ENCODE measurements around the gene MINDY4.

The MINDY4 gene

DNA sequence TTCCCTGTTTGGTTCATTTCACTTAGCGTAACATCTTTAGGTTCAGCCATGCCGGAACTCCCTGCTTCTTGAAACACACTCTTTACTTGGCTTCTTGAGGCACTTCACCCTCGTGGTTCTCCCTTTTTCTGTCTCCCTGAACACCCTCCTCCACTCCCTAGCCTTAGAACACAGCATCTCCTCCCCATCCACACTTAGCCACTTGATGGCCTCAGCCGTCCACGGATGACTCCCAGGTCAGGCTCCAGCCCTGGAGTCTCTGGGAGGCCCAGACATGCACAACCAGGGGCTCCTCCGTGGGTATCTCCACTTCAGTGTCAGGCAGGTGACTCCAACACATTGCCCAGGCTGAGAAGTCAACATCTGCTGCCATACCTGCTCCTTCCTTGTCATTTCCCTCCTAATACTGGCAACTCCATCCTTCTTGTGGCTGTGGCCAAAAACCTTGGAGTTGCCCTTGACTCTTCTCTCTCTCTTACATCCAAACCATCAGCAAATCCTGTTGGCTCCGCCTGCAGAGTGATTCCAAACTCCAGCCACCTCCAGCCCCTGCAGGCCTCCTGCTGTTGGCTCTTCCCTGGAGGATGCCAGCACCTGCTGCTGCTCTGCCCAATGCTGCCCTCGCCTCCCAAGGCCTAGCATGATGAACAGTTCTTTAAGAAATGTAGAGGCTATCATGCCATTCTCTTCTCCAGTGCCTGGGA lies 27.7 kb upstream of the MINDY4 start:
- no peak for DNase-seq (ENCODE audit: low spot score)

DNA sequence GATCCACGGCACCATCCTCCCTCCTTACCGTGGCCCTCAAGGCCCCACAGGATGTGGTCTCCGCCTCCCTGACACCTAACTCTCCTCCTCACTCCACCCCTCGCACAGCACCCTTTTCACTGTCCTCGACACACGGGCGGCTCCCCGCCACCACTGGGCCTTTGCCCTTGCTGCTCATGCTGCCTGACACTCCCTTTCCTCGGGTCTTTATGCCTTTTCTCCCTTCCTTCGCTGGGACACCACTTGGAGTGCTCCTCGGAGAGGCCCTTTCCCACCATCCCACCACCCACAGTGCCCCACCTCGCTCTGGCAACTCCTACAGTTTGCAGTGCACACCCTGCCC lies 27.2 kb upstream of the MINDY4 start:
- DNase-seq (ENCODE audit: low spot score), result no peak

DNA sequence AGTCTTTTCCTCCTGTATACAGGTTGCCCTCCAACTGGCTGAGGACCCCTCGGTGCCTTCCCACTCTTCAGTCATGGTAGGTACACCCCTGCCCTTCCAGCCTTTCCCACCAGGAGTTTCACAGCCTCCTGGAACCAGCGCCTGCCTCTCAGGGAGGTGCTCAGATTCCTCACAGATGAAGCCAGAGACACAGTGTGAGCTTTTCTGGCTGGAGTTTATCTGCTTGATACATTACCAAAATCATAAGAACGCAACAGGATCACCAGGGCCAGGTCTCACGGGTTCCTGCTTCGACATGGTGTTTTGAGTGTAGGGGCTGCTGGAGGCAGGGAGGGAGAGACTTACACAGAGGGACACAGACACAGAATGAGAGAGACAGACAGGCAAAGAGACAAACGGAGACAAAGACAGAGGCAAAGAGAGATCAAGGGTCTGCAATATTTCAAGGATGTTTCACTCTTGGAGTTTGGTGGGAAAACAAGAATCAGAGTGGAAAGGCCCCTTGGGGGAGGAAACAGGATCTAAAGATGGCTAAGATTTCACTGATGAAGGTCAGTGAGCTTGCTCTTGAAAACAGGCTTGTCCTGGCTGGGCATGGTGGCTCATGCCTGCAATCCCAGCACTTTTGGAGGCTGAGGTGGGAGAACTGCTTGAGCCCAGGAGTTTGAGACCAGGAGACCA lies 25.8 kb upstream of the MINDY4 start:
- no peak for DNase-seq (ENCODE audit: low spot score)

DNA sequence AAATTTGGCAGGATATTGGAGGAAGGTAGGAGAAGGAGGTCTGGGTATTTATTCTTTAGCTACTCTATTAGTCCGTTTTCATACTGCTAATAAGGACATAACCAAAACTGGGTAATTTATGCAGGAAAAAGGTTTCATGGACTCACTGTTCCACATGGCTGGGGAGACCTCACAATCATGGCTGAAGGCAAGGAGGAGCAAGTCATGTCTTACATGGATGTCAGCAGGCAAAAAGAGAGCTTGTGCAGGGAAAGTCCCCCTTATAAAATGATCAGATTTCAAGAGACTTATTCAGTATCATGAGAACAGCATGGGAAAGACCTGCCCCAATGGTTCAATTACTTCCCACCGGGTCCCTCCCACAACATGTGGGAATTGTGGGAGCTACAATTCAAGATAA lies 21.2 kb upstream of the MINDY4 start:
- DNase-seq (ENCODE audit: low spot score), result no peak

DNA sequence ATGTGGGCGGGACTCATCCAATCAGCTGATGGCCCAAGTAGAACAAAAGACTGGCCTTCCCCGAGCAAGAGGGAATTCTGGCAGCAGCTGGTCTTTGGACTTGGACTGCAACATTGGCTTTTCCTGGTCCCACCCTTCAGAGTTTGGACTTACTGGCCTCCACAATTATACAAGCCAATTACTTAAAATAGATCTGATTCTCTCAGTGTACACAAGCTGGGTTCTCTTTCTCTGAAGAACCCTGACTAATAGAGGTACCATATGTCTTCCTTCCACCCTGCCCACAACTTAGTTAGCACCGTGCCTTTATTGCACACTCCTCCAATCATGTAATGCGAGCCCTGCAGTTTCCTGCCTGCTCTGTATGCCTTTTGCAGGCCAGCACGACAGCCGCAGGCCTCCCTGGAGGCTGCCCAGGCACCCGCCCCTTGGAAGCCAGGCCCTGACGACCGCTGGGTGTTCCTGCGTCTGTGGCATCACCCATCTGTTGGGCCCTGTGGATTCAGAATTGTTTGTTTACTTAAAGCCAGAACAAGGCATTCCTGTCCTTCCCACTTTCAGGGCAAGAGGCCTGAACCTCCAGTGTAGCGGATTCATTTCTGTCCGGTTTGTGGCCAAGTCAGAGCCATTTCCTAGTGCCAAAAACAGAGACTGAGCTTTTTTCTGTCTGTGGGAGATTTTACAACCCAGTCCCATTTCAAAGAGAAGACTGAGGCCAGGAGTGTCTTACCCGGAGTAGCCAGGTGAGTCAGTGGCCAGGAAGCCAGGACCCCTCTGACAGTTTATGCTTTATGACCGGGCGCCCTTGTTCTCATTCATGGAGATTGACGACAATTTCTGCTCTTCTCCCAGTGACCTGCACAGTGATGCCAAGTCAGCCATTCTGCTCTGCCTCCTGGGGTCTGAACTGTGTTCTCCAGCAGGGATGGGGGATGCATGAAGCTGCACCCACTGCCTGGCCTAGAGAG lies 20.2 kb upstream of the MINDY4 start:
- peak; percentile 45 for DNase-seq (ENCODE audit: low spot score)

DNA sequence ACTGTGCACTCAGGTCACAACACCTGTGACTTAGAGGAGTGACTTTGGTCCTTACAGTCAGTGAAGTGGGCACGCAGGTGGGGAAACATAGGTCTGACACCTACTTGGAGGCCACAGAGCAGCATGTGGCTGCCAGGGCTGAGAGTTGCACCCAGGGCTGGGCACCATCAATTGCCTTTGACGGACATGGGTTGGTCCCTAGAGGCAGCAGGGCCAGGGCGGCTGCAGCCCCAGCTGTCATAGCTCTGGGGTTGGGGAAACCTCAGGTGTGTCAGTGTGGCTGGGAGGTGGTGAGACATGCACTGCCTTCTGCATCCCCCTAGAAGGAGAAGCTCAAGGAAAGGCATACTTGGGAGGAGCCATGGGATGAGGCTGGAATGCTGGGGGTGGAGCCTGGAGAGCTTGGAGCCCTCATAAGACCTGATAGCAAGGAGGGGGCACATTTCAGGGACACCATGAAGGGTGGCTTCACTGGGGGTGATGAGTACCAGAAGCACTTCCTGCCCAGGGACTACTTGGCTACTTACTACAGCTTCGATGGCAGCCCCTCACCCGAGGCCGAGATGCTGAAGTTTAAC lies 19.4 kb upstream of the MINDY4 start, which contains the start of gene INMT:
Gene INMT (plus strand): TSS at position 440 of the 578 bp plus-strand sequence. CDS start 16 bp downstream, at position 456.
- DNase-seq (ENCODE audit: low spot score), result no peak

DNA sequence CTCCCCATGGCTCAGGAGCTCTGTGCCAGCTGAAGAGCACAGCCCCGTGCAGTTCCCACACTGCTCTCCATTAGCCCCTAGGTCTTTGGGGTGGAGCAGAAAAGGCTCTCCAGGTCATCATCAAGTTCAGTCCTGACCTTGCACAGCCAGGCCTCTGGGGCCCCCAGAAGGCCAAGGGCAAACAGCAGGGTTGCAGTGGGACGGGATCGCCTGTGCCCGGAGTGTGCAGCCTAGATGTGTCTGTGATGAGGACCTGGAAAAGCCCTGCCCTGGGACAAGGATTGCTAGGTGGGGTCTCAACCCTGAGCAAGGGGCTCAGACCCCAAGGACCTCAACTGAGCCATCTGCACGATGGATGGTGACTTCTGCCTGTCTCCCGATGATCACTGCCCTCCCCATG lies 18.7 kb upstream of the MINDY4 start:
- DNase-seq (ENCODE audit: low spot score), result no peak

DNA sequence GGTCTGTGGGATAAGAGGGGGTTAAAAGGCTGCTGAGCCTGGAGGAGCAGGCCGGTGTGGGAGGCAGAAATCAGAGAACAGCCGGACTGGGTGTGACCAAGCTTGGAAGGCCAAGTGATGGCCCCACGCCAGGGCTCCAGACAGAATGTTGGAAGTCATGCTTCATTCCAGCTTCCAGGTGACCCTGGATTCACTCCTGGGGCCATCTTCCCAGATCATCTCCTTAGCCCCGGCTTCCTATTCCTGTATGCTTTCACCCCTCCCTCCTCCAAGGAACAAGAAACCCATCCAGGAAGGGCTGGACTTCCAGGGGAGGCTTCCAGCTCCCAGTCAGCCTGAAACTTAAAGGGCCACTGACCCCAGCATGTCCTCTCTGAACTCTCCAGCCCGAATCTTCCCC lies 18.2 kb upstream of the MINDY4 start:
- DNase-seq (ENCODE audit: low spot score), result no peak

DNA sequence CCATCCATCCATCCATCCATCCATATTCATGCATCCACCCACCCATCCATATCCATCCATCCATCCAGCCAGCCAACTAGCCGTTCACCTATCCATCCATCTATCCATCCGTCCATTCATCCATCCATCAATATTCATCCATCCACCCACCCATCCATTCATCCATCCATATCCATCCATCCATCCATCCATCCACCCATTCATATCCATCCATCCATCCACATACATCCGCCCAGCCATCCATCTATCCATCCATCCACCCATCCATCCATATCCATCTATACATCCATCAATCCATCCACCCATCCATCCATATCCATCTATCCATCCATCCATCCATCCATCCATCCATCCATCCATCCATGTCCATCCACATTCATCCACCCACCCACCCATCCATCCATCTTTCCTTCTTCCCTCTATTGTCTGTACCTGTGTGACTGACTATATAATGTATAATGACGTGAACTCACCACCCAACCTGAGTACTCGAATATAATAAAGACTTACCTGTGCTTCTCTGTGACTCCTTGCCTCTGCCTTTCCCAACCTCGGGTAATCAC lies 16.8 kb upstream of the MINDY4 start:
- DNase-seq (ENCODE audit: low spot score), result no peak

DNA sequence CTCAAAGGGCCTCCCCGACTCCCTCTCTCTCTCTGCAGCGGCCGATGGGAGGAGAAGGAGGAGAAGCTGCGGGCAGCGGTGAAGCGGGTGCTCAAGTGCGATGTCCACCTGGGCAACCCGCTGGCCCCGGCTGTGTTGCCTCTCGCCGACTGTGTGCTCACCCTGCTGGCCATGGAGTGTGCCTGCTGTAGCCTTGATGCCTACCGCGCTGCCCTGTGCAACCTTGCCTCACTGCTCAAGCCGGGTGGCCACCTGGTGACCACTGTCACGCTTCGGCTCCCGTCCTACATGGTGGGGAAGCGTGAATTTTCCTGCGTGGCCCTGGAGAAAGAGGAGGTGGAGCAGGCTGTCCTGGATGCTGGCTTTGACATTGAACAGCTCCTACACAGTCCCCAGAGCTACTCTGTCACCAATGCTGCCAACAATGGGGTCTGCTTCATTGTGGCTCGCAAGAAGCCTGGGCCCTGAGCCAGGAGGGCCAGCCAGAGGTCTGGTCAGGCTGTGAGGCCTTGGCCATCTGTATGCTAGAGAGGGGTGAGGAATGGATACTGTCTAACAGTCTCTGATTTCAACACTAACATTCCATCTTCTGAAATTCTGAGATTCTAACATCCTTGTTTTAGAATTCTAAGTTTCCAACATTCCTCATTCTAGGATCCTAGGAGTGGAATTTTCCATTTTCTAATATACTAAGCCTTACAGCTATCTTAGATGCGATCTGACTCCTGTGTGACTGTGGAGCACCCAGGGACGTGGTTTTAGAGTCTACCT lies 15.6 kb upstream of the MINDY4 start:
- DNase-seq (ENCODE audit: low spot score), result peak; percentile 25

DNA sequence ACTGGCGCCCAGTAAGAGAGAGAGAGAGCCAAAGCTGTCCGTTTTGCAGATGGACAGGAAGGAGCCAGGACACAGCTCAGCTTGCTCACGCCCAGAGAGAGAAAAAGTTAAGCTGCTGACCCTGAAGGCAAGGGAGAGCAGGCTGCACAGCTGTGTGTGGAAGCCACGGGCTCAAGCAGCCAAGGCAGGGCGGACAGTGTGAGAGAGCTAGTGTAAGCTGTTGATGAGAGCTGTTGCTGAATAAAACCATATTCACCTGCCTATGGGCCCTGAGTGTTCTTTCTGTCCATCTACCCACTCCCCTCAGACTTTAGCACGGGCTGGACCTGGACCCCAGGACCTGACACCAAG lies 13.9 kb upstream of the MINDY4 start:
- no peak for DNase-seq (ENCODE audit: low spot score)

DNA sequence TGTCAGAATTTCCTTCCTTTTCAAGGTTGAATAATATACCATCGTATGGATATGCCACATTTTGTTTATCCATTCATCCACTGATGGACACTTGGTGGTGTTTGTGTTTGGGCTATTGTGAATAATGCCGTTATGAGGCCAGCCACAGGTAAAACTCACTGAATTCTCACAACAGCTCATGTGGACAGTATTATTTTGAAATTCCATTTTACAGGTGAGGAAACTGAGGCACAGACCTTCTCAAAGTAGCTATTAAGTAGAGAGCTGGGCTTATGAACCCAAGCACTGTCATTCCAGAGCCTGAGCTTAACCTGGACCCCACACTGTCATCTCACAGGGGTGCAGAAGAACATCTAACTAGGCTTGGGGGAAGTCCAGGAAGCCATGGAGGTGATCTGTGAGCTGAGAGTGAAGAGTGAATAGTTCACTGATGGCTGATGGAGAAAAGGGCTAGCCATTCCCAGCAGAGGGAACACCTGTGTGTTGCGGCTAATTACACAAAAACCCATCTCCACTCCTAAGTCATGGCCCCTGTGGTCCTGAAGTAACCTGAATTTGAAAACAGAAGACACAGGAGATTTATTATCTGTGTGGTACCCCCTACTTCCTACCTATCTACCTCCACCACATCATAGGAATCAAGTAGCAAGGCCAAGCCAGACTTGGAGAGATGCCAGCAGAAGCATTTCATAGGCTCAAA lies 10.6 kb upstream of the MINDY4 start:
- DNase-seq (ENCODE audit: low spot score), result no peak

DNA sequence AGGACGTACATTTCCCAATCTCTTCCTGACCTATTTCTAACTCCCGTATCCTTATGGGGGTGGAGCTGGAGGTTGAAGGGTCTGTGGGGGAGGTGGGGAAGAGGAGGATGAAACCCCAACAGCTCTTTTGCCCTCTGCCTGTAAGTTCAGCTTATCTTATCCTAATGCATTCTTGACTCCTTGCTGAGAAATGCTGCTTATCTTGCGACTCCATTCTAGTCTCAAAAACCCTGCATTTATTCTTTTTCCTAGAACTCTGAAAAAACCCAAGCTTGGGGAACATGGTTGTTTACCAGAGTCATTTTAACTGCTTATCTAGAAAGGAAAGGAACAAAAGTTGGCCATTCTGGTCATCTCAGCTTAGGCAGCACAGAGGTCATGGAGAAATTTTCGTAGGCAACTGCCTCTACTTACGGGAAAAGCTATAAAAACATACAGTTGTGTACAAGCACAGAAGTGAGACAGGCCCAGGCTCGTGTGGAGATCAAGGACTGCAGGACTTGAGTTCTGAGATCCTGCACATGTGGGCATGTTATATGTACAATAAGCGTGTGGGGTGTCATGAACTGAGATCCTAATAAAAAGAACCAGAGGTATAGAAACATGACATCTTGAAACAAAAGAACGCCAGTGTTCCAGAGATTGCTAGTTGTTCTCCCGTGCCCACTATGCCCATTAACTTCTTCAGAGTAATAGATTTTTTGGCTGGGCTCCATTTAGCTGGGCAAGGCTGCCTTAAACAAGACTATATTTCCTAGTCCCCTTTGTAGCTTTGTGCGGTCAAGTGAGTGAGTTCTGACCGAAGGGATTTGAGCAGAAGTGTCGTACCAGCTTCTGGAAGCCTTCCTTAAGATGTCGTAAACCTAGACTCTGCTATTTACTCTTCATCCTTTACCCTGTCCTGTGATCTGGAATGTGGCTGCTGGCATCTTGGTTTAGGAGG lies 9.7 kb upstream of the MINDY4 start:
- DNase-seq (ENCODE audit: low spot score), result no peak

DNA sequence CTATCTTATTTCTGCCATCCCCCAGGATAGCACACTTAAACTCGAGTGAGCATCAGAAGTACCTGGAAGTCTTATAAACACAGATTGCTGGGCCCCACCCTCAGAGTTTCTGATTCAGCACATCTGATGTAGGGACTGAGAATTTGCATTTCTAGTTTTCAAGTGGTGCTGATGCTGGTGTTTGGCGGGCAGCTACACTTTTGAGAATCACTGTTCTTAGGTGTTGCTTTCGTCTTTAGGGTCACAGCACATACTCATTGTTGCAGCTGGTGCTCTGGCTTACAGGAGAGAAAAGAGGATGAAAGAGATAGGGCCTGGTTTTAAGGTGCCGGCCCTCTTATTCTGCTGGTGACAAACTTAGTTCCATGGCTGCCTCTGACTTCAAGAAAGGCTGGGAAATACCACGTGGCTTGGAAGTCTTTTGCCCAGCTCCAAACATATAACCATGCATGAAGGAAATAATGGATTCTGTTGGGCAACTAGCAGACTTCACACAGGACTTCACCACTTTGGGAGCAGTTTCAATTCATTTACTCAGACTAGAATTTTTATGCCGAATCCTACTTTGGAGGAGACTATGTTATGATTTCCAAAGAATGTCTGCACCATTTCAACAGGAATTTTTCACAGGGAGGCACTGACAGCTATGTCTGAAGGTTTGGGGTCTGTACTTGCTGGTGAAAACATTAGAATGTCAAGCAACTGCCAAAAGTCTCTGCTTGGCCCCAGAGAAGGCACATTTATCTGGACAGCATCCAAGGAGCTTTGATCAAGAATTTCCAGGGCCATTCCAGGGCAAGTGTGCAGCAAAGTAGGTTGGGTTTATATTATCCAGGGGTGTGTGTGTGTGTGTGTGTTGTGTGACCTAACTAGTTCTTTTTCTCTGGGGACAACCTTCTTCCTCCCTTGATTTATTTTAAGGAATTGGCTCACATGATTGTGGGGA lies 6.9 kb upstream of the MINDY4 start:
- no peak for DNase-seq (ENCODE audit: low spot score)

DNA sequence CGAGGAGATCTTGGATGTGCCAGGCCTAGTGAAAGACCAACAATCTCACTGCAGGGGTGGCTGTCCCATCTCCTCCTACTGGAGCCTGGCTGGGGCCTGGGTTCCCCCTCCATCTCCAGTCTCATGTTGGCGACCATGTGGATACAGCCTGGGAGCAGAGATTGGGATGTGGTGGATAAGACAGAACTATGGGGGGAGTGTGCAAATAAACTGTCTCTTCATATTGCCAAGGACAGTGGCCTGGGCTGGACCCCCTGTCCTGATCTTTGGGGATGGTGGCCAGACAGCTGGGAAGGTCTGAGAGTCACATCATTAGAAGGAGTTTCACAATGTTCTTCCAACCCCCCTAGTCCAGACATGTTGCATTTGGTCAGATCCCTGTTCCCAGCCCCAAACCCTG lies 5.8 kb upstream of the MINDY4 start:
- no peak for DNase-seq (ENCODE audit: low spot score)

DNA sequence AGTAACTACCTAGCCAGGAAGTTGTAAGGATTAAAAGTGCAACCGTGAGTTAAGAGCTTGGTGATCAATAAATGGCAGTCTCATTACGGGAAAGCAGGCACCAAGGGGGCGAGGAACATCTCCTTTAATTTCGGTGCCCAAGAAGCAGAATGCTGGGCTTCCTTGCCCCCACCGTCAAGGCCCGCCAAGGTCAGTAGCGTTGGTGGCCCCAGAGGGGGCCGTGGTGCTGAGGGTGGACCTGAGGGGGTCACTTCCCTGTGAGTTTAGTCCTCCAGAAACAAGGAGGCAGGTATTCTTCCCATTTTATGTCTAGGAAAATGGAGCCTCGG lies 408 bp upstream of the MINDY4 start:
- no peak for DNase-seq (ENCODE audit: low spot score)

DNA sequence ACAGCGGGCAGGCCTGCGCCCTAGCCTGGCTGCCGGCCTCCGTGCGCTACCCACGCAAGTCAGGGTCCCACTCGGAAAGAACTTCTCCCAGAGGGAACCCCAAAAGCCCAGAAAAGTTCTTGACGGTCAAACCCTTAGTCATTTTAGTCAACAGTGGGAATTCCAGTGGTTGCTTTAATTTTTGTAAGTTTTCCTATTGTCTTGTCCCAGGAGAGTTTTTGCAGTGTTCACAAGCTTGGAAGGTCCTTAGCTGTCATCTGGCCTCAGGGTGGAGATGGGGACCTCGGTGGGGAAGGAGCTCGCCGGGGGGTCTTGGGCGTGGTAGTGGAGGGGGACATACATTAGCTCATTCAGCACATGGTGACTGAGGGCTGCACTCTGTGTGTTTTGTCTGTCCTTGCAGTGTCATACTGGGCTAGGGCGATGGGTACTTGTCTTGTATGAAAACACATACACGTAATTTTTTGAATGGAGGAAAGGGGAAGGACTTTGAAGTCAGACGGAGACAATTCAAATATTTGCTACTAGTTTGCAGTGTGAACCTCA lies 736 bp downstream of the MINDY4 start:
- no peak for DNase-seq (ENCODE audit: low spot score)

DNA sequence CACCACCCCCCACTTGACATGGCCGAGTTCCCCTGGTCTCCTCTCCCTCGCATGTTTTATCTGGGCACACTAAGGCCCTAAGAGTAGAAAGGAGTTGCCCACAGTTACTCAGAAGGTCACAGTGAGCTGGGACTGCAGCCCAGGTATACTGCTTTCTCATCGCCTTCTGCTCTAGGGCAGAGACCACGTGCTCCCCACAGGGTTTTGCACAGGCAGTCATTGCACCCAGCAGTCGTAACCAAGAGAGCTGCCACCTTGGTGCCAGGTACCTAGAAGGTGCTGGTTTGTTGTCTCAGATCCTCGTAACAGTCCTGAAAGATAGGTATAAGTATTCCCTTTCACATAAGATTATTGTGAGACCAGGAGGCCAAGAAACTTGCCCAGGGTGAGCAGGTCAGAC lies 1.8 kb downstream of the MINDY4 start:
- DNase-seq (ENCODE audit: low spot score), result no peak
